ENCODE measurements around the gene WDR83. TPM values are rescaled to one million over a fixed set of nuclear protein-coding genes. Genes with fewer than 3 reads are reported as not detected.

Gene WDR83
- total and polyA plus RNA-seq, 2 of the 4 experiments (the other 2 are of a cell fraction), result 5.9 to 8.9 TPM

DNA sequence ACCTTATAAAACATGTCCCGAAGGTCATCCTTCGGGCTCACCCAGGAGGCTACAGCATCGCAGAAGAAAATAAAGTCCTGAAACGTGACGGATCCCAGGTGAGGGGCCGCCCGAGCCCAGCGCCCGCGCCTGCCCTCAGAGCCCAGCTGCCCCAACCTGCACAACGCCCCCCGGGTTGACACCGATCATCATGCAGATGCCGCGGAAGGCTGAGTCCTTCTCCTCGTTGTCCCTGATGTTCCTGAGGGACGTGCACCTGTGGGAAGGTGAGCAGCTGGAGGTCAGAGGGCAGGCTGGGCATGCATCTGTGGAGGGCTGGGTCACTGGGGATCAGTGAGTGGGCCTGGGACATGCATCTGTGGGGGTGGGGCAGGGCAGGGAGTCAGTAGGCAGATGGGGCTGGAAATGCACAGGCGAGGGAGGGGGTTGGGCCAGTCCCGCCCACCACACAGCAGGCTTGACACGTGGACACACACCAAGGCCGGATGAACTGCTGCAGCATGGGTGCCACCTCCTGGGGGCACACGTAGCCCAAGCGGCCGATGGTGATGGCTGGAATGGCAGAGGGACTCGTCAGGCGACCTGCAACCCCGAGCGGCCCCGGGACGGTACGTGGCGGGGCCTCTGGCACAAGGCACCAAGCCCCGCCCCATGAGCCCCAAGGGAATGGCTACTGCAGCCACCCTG lies 35.1 kb downstream of the WDR83 start:
- no peak overlapping the region for H3K23ac ChIP-seq (ENCODE audit: low read depth, low read length)
- dilution Hi-C loops (cut with HindIII; ENCODE audit: low sequenced_read_pairs, unreplicated experiment), result no loop called here
- H4K91ac ChIP-seq (ENCODE audit: insufficient read depth, low read depth, low read length), result no peak overlapping the region
- H3K9ac ChIP-seq (ENCODE audit: low read depth, low read length), result no peak overlapping the region
- H3K14ac ChIP-seq (replicated peaks; ENCODE audit: low read depth, low read length), result no peak overlapping the region
- no peak overlapping the region for H3K27ac ChIP-seq (ENCODE audit: insufficient read depth, low read length)
- 91% methylated on average over 23 of the region's 33 CpGs; no CpG with 5 or more reads in 1 of the 2 experiments for WGBS, 2 experiments (ENCODE audit: extremely low coverage in 2 of 2, insufficient read length in 1 of 2)
- no peak overlapping the region for H3K56ac ChIP-seq (ENCODE audit: extremely low read depth, insufficient read depth, low read length)
- no peak overlapping the region for H3K18ac ChIP-seq (ENCODE audit: low read depth, low read length)
- no peaks in the 10 kb centered on the region for H3K9me1 ChIP-seq (ENCODE audit: insufficient read depth, low read length)
- H4K5ac ChIP-seq (ENCODE audit: low read depth, low read length), result no peak overlapping the region
- no peak overlapping the region for H3K4me2 ChIP-seq (ENCODE audit: low read depth, low read length)
- H4K20me1 ChIP-seq (ENCODE audit: insufficient read depth, low read length), result peaks cover 14% of the 10 kb centered on the region
- no peak overlapping the region for H3K4me3 ChIP-seq (ENCODE audit: insufficient read depth, low read depth, low read length)
- DNase-seq, result no peak
- CTCF ChIA-PET, result no interaction called here
- H2BK120ac ChIP-seq (ENCODE audit: low read depth, low read length), result no peak overlapping the region
- intact Hi-C loops (cut with micrococcal nuclease), result no loop called here
- H3K4me1 ChIP-seq (ENCODE audit: control insufficient read depth, insufficient read depth, low read length), result no peaks in the 10 kb centered on the region
- H2AFZ ChIP-seq (replicated peaks; ENCODE audit: low read length, poor library complexity), result no peak overlapping the region
- H2AK9ac ChIP-seq (replicated peaks; ENCODE audit: low read depth, low read length, poor library complexity), result peak overlapping the region; percentile 24
- no TSS peak for BruUV-seq (replicated peaks)
- no peaks in the 10 kb centered on the region for H3K9me3 ChIP-seq (ENCODE audit: control insufficient read depth, insufficient read depth, low read length)
- H3K4ac ChIP-seq (ENCODE audit: low read depth, low read length), result no peak overlapping the region
- peaks cover 5 to 18% of the 10 kb centered on the region in 2 experiments for H3K79me1 ChIP-seq (ENCODE audit: low read depth in 1 of 2, low read length in 2 of 2)
- ATAC-seq (ENCODE audit: low read depth), result no peak
- no peak overlapping the region for H2BK15ac ChIP-seq (ENCODE audit: low read depth, low read length)
- peaks cover 72% of the 10 kb centered on the region for H3K36me3 ChIP-seq (ENCODE audit: control insufficient read depth, insufficient read depth, low read length)
- POLR2A ChIA-PET (ENCODE audit: unreplicated experiment), result no interaction called here
- no peak for TF ChIP-seq FOS (IDR thresholded peaks at IDR 0.05; ENCODE audit: low read depth, low read length)
- TF ChIP-seq RAD21 (IDR thresholded peaks at IDR 0.05; ENCODE audit: low read length), result no peak
- no peak for TF ChIP-seq NFE2L2 (IDR thresholded peaks at IDR 0.05; ENCODE audit: low read depth, low read length)
- no peak for TF ChIP-seq MAZ (IDR thresholded peaks at IDR 0.05; ENCODE audit: borderline replicate concordance, low read depth, low read length)
- no peak for TF ChIP-seq CHD1 (IDR thresholded peaks at IDR 0.05; ENCODE audit: low read depth, low read length)
- TF ChIP-seq, protein P1, sequence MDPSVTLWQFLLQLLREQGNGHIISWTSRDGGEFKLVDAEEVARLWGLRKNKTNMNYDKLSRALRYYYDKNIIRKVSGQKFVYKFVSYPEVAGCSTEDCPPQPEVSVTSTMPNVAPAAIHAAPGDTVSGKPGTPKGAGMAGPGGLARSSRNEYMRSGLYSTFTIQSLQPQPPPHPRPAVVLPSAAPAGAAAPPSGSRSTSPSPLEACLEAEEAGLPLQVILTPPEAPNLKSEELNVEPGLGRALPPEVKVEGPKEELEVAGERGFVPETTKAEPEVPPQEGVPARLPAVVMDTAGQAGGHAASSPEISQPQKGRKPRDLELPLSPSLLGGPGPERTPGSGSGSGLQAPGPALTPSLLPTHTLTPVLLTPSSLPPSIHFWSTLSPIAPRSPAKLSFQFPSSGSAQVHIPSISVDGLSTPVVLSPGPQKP (IDR thresholded peaks at IDR 0.05; ENCODE audit: borderline replicate concordance, low read depth, low read length), result no peak
- no peak for TF ChIP-seq RFX5 (IDR thresholded peaks at IDR 0.05; ENCODE audit: low read depth, low read length)
- no peak for TF ChIP-seq MXI1 (IDR thresholded peaks at IDR 0.05; ENCODE audit: borderline replicate concordance, low read depth, low read length)
- TF ChIP-seq SMC3 (IDR thresholded peaks at IDR 0.05; ENCODE audit: low read depth, low read length), result no peak
- H2BK5ac ChIP-seq (ENCODE audit: low read depth, low read length, poor library complexity, severe bottlenecking), result no peak overlapping the region
- in situ Hi-C loops (cut with MboI; ENCODE audit: low sequenced_read_pairs), result no loop called here
- no peak overlapping the region for H4K8ac ChIP-seq (ENCODE audit: low read depth in 2 of 2, low read length in 2 of 2)
- no peak overlapping the region for H2AK5ac ChIP-seq (ENCODE audit: low read depth, low read length)
- H2BK20ac ChIP-seq (ENCODE audit: low read depth, low read length), result no peak overlapping the region
- H3K27me3 ChIP-seq (ENCODE audit: control insufficient read depth, insufficient read depth, low read length), result no peaks in the 10 kb centered on the region
